HG03520 (cell line): Measurements from ENCODE around the gene CD70.
"Not testable (repeated sequence)": the region's sequence is repeated elsewhere in the genome, so short reads cannot be mapped to it uniquely, and the experiment has no call there.

ENCODE experiments used
- ATAC-seq: cut with Tn5 transposase; IDR thresholded peaks from one replicate; pipeline ENCODE4 v1.9.1; 2021; ENCODE audit warnings: mild to moderate bottlenecking, moderate library complexity; ENCODE audit not compliant: unreplicated experiment

Gene CD70

GRCh38 chr19:6590827-6591319 lies at the start of gene CD70:
Gene CD70, minus strand, starts transcription at chr19:6591150. Its CDS starts 148 bp downstream, at chr19:6591002.
- peak; percentile 42 for ATAC-seq

- ATAC-seq, result not testable (repeated sequence)
Measured at GRCh38 chr19:6640333-6640732, 49.4 kb upstream of the CD70 start.

GRCh38 chr19:6639439-6639838 lies 48.5 kb upstream of the CD70 start:
- ATAC-seq, result no peak

- ATAC-seq, result not testable (repeated sequence)
Measured at GRCh38 chr19:6633456-6633813, 42.5 kb upstream of the CD70 start.

- not testable (repeated sequence) for ATAC-seq
Measured at GRCh38 chr19:6632747-6633455, 42.0 kb upstream of the CD70 start.

GRCh38 chr19:6632002-6632621 lies 41.2 kb upstream of the CD70 start:
- ATAC-seq, result no peak

GRCh38 chr19:6626764-6627163 lies 35.8 kb upstream of the CD70 start:
- ATAC-seq, result no peak

- no peak for ATAC-seq
Measured at GRCh38 chr19:6617374-6617773, 26.4 kb upstream of the CD70 start.

GRCh38 chr19:6616011-6616410 lies 25.1 kb upstream of the CD70 start:
- ATAC-seq, result no peak

- ATAC-seq, result no peak
Measured at GRCh38 chr19:6613711-6614110, 22.8 kb upstream of the CD70 start.

- no peak for ATAC-seq
Measured at GRCh38 chr19:6610934-6611852, 20.2 kb upstream of the CD70 start.

GRCh38 chr19:6608940-6609339 lies 18.0 kb upstream of the CD70 start:
- ATAC-seq, result no peak

GRCh38 chr19:6608146-6608545 lies 17.2 kb upstream of the CD70 start:
- not testable (repeated sequence) for ATAC-seq

- ATAC-seq, result not testable (repeated sequence)
Measured at GRCh38 chr19:6606276-6607070, 15.5 kb upstream of the CD70 start.

- no peak for ATAC-seq
Measured at GRCh38 chr19:6604906-6605305, 14.0 kb upstream of the CD70 start.

GRCh38 chr19:6602729-6603114 lies 11.8 kb upstream of the CD70 start:
- ATAC-seq, result no peak

GRCh38 chr19:6601537-6602052 lies 10.6 kb upstream of the CD70 start:
- not testable (repeated sequence) for ATAC-seq

- ATAC-seq, result not testable (repeated sequence)
Measured at GRCh38 chr19:6600951-6601536, 10.1 kb upstream of the CD70 start.

GRCh38 chr19:6599866-6600454 lies 9.0 kb upstream of the CD70 start:
- no peak for ATAC-seq
